CMK (cell line): ENCODE measurements around the gene BCAT1.
"Not testable (repeated sequence)": the region's sequence is repeated elsewhere in the genome, so short reads cannot be mapped to it uniquely, and the experiment has no call there.

Source experiments
- DNase-seq: peaks from one replicate; pipeline ENCODE4 v3.0.0-alpha.2; 2010; ENCODE audit warnings: low read depth

Gene BCAT1

DNA sequence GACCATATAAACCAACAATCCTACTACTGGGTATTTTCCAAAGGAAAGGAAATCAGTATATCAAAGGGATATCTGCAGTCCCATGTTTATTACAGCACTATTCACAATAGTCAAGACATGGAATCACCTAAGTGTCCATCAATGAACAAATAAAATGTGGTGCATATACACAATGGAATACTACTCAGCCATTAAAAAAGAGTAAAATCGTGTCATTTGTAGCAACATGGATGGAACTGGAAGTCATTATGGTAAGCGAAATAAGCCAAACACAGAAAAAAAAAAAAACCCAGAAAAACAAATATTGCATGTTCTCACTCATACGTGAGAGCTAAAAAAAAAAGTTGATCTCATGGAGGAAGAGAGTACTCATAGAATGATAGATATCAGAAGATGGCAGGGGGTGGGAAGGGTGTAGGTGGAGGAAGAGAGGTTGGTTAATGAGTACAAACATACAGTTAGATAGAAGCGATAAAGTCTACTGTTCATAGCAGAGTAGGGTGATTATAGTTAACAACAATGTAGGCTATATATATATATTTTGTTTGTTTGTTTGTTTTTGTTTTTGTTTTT is 49.3 kb downstream of the BCAT1 start:
- no peak for DNase-seq

DNA sequence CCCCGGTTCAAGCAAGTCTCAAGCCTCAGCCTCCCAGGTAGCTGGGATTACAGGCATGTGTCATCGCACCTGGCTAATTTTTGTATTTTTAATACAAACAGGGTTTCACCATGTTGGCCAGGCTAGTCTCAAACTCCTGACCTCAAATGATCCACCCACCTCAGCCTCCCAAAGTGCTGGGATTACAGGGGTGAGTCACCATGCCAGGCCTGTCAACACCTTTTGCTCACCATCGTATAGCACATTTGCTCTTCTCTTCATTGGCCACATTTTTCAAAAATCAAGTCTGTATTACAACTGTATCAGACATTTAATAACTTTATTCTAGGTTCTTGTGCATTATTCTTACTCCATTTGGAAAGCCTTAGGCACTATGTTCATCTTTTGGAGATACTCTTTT is 50.3 kb downstream of the BCAT1 start:
- DNase-seq: no peak

DNA sequence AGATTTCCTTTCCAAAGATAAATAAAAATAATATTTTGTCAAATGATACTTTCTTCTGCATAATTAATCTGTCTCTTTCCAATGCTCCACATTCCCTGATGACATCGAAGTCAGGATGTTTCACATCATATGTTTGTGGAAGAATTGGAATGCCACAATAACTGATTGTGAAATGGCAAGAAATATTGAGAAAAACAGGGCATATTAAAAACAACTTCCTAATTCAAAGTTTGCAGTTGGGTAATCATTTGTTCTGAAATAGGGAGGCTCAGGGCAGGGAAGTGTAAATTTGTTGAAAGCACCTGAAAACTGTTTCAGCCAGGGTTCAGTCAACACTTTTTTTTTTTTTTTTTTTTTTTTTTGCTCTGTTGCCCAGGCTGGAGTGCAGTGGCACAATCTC is 50.7 kb downstream of the BCAT1 start:
- DNase-seq: no peak

DNA sequence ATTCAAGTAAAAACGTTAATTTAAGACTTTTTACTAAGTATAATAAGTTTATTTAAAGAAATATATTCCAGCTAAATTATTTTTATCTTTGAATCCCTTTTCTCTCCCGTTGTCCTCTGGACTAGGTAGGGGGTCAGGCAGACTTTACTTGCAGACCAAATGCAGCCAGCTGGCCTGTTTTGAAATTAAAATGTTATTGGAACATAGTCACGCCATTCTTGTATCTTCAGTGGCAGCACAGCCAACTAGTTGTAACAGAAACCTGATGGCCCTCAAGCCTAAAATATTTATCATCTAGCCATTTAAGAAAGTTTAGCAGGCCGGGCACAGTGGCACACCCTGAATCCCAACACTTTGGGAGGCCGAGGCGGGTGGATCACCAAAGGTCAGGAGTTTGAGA is 52.7 kb downstream of the BCAT1 start:
- no peak for DNase-seq

- DNase-seq: no peak
These were observed 53.3 kb downstream of the BCAT1 start for GRCh38 chr12:24895612-24896011.

DNA sequence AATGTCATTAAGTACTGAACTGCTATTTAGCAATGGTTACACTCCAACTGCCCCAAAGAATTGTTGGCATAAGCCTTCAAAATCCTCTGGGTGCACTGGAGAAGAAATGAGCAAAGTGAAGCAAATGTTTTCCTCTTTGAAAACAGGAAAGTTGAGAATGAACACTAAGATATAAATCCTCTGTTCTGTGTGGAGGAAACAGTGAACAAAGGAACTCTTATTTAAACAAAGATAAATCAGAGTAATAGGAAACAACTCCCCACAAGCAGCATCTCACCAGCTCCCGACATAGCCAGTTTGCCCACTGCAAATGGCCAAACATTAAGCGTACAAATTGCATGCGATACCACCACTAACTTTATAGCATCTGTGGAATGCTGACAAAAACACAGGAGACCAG is 54.0 kb downstream of the BCAT1 start:
- DNase-seq: no peak

- DNase-seq: no peak
These were observed 58.7 kb downstream of the BCAT1 start for GRCh38 chr12:24890048-24890803.

DNA sequence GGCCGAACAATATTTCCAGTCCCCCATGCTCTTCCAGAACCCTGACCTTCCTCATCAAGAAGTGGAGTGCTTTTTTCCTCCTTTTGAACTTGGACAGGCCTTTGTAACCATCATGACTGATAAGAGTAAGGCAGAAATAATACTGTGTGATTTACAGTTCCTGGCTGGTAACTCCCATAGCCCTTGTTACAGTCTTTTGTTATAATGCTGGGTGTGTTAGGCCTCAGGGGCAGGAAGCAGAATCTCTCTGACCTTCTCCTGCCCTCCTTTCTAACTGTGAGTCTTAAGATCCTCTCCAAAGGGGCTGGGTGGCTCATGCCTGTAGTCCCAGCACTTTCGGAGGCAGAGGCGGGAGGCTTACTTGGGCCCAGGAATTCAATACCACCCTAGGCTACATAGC is 59.5 kb downstream of the BCAT1 start:
- DNase-seq: no peak

DNA sequence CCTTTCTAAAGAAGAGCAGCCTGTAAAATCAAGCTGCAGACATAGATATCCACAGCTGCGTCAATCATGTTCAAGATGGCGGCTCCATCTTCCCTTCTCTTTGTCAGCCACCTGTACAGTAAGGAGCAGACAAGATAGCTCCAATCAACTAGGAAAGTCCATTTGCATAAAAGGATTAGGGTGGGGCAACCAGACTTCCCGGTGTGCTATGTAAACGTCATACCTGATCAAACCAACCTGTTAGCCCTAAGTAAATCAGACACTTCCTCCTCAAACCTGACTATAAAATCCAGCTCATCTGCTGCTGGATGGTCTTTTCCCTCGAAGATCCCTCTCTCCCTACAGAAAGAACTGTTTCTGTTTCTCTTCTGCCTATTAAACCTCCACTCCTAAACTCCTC is 60.1 kb downstream of the BCAT1 start:
- no peak for DNase-seq

DNA sequence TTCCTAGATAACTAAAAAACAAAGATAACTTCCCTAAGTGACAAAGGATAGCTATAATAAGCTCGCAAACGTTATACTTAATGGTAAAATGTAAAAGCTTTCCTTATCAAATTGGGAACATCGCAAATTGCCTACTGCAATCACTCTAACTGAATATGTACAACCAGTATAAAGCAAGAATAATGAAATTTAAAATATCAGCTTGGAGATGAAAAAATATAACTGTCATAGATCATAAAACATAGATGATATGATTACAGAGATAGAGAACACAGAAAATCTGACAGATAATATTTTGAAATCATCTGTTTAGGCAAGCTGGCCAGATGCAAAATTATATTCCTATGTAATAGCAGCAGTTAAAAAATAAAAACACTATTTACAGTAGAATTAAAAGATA is 64.0 kb downstream of the BCAT1 start:
- no peak for DNase-seq

- no peak for DNase-seq
These were observed 67.1 kb downstream of the BCAT1 start for GRCh38 chr12:24881724-24882371.

DNA sequence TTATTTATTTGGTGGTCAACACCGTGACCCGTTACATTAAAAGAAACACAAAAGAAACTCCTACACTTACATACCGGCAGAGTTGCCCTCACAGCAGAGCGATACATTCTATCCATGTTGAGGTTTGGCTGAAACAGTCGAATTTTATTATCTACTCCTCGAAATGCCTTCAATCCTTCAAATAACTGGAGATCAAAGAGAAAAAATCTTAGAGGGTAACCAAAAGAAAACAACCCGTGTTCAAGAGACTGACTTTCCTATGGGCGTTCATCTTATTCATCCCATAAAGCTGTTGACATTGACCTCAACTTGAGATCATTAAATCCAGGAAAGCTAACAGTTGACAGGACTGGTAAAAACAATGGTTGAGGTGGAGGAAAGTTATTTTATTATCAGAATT is 67.7 kb downstream of the BCAT1 start:
- DNase-seq: no peak

DNA sequence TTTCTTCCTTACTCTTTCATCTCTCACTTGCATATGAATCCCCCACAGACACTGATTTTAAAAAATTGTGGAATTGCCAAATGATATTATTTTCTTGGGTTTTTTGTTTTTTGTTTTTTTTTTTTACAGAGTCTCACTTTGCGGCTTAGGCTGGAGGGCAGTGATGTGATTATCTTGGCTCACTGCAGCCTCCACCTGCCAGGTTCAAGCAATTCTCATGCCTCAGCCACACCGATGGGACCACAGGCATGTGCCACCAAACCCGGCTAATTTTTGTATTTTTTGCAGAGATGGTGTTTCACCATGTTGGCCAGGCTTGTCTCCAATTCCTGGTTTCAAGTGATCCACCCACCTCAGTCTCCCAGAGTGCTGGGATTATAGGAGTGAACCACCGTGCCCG is 68.2 kb downstream of the BCAT1 start:
- no peak for DNase-seq

DNA sequence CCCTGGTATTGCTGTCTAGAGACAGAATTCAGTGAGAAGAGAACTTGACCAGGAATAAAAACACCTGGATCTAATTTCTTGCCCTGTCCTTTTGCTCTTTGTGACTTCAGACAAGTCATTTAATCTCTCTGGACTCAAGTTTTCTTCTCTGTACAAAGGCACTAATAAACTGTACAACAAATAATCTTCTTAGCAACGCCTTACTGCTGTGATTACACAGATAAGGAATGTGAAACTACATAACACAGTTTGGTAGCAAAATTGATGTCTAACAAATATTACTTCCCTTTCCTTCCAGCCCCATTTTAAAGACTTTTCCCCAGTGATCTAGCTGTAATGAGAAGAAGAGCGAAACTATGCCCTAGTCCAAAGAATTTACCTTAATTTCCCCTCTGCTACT is 69.3 kb downstream of the BCAT1 start:
- no peak for DNase-seq

GRCh38 chr12:24875014-24875413 is 73.9 kb downstream of the BCAT1 start:
- no peak for DNase-seq

GRCh38 chr12:24872211-24872610 is 76.7 kb downstream of the BCAT1 start:
- no peak for DNase-seq

DNA sequence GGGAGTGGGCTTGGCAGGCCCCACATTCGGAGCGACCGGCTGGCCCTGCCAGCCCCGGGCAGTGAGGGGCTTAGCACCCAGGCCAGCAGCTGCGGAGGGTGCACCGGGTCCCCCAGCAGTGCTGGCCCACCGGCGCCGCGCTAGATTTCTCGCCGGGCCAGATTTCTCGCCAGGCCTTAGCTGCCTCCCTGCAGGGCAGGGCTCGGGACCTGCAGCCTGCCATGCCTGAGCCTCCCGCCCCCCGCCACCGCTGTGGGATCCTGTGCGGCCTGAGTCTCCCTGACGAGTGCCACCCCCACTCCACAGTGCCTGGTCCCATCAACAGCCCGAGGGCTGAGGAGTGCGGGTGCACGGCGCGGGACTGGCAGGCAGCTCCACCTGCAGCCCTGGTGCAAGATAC is 82.8 kb downstream of the BCAT1 start:
- DNase-seq: not testable (repeated sequence)

DNA sequence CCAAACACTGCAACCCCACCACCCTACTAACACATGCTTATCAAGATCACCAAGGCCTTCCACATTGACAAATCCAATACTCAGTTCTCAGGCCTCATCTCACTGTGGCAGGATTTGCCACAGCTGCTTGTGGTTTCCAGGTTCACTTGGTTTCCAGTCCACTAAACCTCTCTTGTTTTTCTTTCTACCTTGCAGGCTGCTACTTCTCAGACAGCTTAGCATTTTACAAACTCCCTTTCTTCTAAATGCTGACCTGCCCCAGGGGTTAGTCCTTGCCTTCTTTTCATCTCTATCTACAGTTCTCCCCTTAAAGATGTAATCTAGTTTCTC is 84.1 kb downstream of the BCAT1 start:
- DNase-seq: no peak

- DNase-seq: peak; percentile 49
These were observed 86.9 kb downstream of the BCAT1 start for GRCh38 chr12:24861766-24862540.

DNA sequence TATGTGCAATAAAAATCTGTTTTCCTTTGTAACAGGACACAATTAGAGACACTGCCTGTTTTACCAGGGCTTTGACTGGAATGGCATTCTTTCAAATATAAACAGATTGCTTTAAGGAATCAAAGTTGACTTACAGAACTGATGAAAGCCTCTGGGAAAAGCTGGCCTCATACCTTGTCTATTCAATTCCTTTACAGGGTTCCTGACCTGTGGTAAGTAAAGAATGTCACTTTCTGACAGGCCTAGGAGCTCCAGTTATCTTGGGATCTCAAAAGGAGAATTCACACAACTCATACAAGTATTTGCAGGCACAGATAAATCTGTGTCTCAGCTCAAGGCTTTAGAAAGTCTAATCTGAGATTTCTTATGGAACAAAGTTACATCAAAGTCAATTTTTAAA is 88.4 kb downstream of the BCAT1 start:
- DNase-seq: no peak

GRCh38 chr12:24856541-24856940 is 92.4 kb downstream of the BCAT1 start:
- DNase-seq: no peak

GRCh38 chr12:24854908-24855307 is 94.0 kb downstream of the BCAT1 start:
- DNase-seq: peak; percentile 41

DNA sequence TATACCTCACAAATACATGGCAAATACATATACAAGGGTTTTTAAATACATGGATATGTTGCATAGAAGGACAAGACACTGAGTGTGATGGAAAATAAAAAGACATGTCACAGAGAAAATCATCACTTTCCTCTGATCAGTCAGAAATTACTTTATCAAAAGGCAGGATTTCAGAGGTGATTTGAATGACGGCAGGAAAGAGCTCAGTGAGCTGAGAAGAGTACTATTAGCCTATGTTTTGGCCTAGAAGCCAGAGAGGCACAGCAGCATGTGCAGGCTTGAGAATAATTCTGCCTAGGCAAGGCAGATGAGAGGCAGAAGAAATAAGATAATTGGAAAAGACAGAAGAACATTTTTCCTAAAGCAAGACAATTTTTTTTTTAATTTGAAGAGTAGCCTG is 94.9 kb downstream of the BCAT1 start:
- DNase-seq: no peak
